Loucy (cell line): ENCODE data around the gene NECTIN3.

ENCODE experiments used
- H2AFZ ChIP-seq: fragments of 200-600 bp; sonication (generic); 2 replicates; pipeline ENCODE4 v1.6.0; 2016; ENCODE audit warnings: antibody characterized with exemption, mild to moderate bottlenecking, low read length, moderate library complexity
- H3F3A ChIP-seq: fragments of 200-600 bp; 2 replicates; pipeline ENCODE4 v1.6.0; 2016; ENCODE audit warnings: antibody characterized with exemption, low read depth, mild to moderate bottlenecking
- H3K27me3 ChIP-seq: fragments of 200-600 bp; sonication (generic); 2 replicates; pipeline ENCODE4 v1.6.1; 2014; ENCODE audit warnings: low read length, mild to moderate bottlenecking; ENCODE audit not compliant: insufficient read depth, poor library complexity, severe bottlenecking
- H3K36me3 ChIP-seq: fragments of 200-600 bp; sonication (generic); 2 replicates; pipeline ENCODE4 v1.6.1; 2016; ENCODE audit warnings: low read length; ENCODE audit not compliant: insufficient read depth
- H3K4me1 ChIP-seq: fragments of 200-600 bp; sonication (generic); 2 replicates; pipeline ENCODE4 v1.5.1; 2014; ENCODE audit warnings: low read length, mild to moderate bottlenecking; ENCODE audit not compliant: insufficient read depth, poor library complexity, severe bottlenecking
- H3K4me2 ChIP-seq: fragments of 200-600 bp; sonication (generic); 2 replicates; pipeline ENCODE4 v1.6.0; 2014; ENCODE audit warnings: antibody characterized with exemption, low read length, low read depth, mild to moderate bottlenecking; ENCODE audit not compliant: poor library complexity, severe bottlenecking
- H3K4me3 ChIP-seq: fragments of 200-600 bp; sonication (generic); 2 replicates; pipeline ENCODE4 v1.5.1; 2014; ENCODE audit warnings: low read length, mild to moderate bottlenecking, mixed read lengths; ENCODE audit not compliant: poor library complexity, severe bottlenecking
- H3K79me2 ChIP-seq: fragments of 200-600 bp; sonication (generic); 2 replicates; pipeline ENCODE4 v1.6.1; 2014; ENCODE audit warnings: low read length; ENCODE audit not compliant: insufficient read depth
- H3K9ac ChIP-seq: fragments of 200-600 bp; sonication (generic); 2 replicates; pipeline ENCODE4 v1.6.0; 2014; ENCODE audit warnings: mild to moderate bottlenecking, low read depth, low read length, moderate library complexity; ENCODE audit not compliant: poor library complexity, severe bottlenecking
- H3K9me2 ChIP-seq: fragments of 200-600 bp; sonication (generic); replicated peaks from 2 replicates; pipeline ENCODE4 v1.6.1; 2016; ENCODE audit warnings: low read depth, low read length, mixed read lengths
- H3K9me3 ChIP-seq: fragments of 200-600 bp; sonication (generic); 2 replicates; pipeline ENCODE4 v1.6.1; 2014; ENCODE audit warnings: mild to moderate bottlenecking, antibody characterized with exemption, low read length, low read depth; ENCODE audit not compliant: insufficient read depth
- H4K20me1 ChIP-seq: fragments of 200-600 bp; sonication (generic); 2 replicates; pipeline ENCODE4 v1.6.0; 2014; ENCODE audit warnings: antibody characterized with exemption, low read length, mild to moderate bottlenecking; ENCODE audit not compliant: insufficient read depth, poor library complexity, severe bottlenecking
- EZH2phosphoT487 ChIP-seq: fragments of 200-600 bp; IDR thresholded peaks from 2 replicates; pipeline ENCODE4 v1.6.1; 2018; ENCODE audit warnings: antibody characterized with exemption, mild to moderate bottlenecking, moderate library complexity, borderline replicate concordance
- TF ChIP-seq, protein P1 (sequence below): fragments of 200-600 bp; sonication (generic); conservative IDR thresholded peaks from 2 replicates; pipeline ENCODE4 v1.5.1; 2014; ENCODE audit warnings: mild to moderate bottlenecking, antibody characterized with exemption, low read length

The NECTIN3 gene

GRCh38 chr3:111103807-111104206 lies 32.2 kb downstream of the NECTIN3 start:
- no peak overlapping the region for H3K4me3 ChIP-seq
- H3K79me2 ChIP-seq: peaks cover 5% of the 10 kb centered on the region; the same call in 1 of the 2 replicates
- H3K4me2 ChIP-seq: no peak overlapping the region
- no peaks in the 10 kb centered on the region for H3F3A ChIP-seq
- H3K27me3 ChIP-seq: no peaks in the 10 kb centered on the region
- H3K9me3 ChIP-seq: no peaks in the 10 kb centered on the region
- H3K36me3 ChIP-seq: no peaks in the 10 kb centered on the region
- no peak overlapping the region for H2AFZ ChIP-seq
- H3K4me1 ChIP-seq: peaks cover 33% of the 10 kb centered on the region
- H4K20me1 ChIP-seq: no peaks in the 10 kb centered on the region
- no peaks in the 10 kb centered on the region for H3K9me2 ChIP-seq
- TF ChIP-seq EZH2phosphoT487: no peak
- H3K9ac ChIP-seq: no peak overlapping the region

DNA sequence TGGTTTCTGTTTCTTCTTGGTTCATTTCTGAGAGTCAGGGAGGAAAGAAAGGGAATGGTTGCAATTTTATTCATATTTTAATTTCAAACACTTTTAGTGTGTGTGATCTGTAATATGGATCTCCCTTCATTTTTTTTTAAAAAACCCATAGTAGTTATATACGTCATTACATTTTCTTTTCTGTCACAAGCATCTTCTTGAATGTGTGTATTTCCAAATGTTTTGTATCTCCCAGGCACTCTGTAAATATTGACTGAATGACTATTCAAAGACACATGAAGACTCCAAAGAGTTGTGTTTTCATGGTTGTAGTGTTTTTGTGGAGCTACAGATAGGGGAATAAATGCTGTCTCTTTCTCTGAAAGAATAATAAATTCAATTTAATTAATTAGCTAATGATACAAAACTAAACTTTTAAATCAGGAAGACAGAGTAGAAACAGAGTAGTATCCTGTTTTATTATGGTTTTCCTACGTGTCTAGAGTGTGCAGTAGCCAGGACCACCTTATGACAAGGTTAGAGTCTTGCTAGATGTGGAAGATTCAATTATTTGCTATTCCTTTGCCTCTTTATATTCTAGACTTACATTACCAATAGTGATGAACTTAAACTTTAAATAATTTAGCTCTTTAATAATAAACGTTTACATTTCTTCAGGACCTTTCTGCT lies 35.5 kb downstream of the NECTIN3 start:
- no peak overlapping the region for H3K4me3 ChIP-seq
- no peaks in the 10 kb centered on the region for H4K20me1 ChIP-seq
- H3K9ac ChIP-seq: no peak overlapping the region
- H3K4me2 ChIP-seq: no peak overlapping the region
- no peaks in the 10 kb centered on the region for H3F3A ChIP-seq
- no peak overlapping the region for H2AFZ ChIP-seq
- H3K27me3 ChIP-seq: no peaks in the 10 kb centered on the region
- peaks cover 8% of the 10 kb centered on the region; the same call in 1 of the 2 replicates for H3K79me2 ChIP-seq
- H3K9me2 ChIP-seq: no peaks in the 10 kb centered on the region
- TF ChIP-seq EZH2phosphoT487: no peak
- TF ChIP-seq, protein P1, sequence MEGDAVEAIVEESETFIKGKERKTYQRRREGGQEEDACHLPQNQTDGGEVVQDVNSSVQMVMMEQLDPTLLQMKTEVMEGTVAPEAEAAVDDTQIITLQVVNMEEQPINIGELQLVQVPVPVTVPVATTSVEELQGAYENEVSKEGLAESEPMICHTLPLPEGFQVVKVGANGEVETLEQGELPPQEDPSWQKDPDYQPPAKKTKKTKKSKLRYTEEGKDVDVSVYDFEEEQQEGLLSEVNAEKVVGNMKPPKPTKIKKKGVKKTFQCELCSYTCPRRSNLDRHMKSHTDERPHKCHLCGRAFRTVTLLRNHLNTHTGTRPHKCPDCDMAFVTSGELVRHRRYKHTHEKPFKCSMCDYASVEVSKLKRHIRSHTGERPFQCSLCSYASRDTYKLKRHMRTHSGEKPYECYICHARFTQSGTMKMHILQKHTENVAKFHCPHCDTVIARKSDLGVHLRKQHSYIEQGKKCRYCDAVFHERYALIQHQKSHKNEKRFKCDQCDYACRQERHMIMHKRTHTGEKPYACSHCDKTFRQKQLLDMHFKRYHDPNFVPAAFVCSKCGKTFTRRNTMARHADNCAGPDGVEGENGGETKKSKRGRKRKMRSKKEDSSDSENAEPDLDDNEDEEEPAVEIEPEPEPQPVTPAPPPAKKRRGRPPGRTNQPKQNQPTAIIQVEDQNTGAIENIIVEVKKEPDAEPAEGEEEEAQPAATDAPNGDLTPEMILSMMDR: no peak
- H3K4me1 ChIP-seq: peaks cover 6% of the 10 kb centered on the region
- no peaks in the 10 kb centered on the region for H3K36me3 ChIP-seq
- no peaks in the 10 kb centered on the region for H3K9me3 ChIP-seq

- H3K79me2 ChIP-seq: 0 out of 2 replicates have a peak, but pooled peaks cover 3% of the 10 kb centered on the region
- no peaks in the 10 kb centered on the region for H3K27me3 ChIP-seq
- H3K4me1 ChIP-seq: peaks cover 6% of the 10 kb centered on the region
- H3K36me3 ChIP-seq: no peaks in the 10 kb centered on the region
- no peak overlapping the region for H3K4me2 ChIP-seq
- no peaks in the 10 kb centered on the region for H4K20me1 ChIP-seq
- no peaks in the 10 kb centered on the region for H3K9me3 ChIP-seq
- no peak overlapping the region for H3K4me3 ChIP-seq
- no peak overlapping the region for H3K9ac ChIP-seq
- TF ChIP-seq EZH2phosphoT487: no peak
- TF ChIP-seq, protein P1: no peak
- H3K9me2 ChIP-seq: no peaks in the 10 kb centered on the region
- no peak overlapping the region for H2AFZ ChIP-seq
- H3F3A ChIP-seq: no peaks in the 10 kb centered on the region
Observed at GRCh38 chr3:111107662-111108035, 36.0 kb downstream of the NECTIN3 start.

DNA sequence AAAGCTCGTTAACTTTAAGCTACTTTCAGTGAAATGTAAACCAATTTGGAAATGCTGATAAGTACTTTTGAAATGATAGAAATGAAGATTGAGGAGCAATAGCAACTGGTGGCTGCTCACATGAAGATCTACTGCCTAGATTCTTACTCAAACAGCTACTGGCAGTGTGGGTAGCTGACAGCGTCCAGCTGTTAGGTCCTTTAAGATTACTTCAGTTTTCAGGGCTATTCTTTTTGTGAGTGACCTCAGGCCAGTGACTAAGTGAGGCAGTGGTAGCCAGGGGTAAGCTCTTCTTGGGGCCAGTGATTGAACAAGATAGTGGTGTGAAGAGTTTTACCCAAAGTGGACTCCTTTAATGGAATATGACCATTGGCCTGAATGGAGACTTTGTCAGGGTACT lies 41.3 kb downstream of the NECTIN3 start:
- peaks cover 6% of the 10 kb centered on the region for H3K4me1 ChIP-seq
- H3K9me3 ChIP-seq: no peaks in the 10 kb centered on the region
- H3K4me3 ChIP-seq: no peak overlapping the region
- H3K27me3 ChIP-seq: no peaks in the 10 kb centered on the region
- H3F3A ChIP-seq: no peaks in the 10 kb centered on the region
- 0 out of 2 replicates have a peak, but pooled peaks cover 3% of the 10 kb centered on the region for H3K79me2 ChIP-seq
- H3K36me3 ChIP-seq: no peaks in the 10 kb centered on the region
- H3K9me2 ChIP-seq: no peaks in the 10 kb centered on the region
- H3K4me2 ChIP-seq: no peak overlapping the region
- TF ChIP-seq EZH2phosphoT487: no peak
- TF ChIP-seq, protein P1: no peak
- no peak overlapping the region for H2AFZ ChIP-seq
- no peaks in the 10 kb centered on the region for H4K20me1 ChIP-seq
- no peak overlapping the region for H3K9ac ChIP-seq
